Right lobe of liver (tissue), 6 donors: ENCODE data around the gene SCOC. TPM values are rescaled to one million over a fixed set of nuclear protein-coding genes. Genes with fewer than 3 reads are reported as not detected.

Experiments
- ATAC-seq, 4 donors: fragments of 200-7000 bp; cut with Tn5 transposase; one replicate each; pipeline ENCODE4 v1.9.1; 2020; ENCODE audit warnings: mild to moderate bottlenecking in 4 of 4, moderate library complexity in 4 of 4
- DNase-seq, 3 donors: peaks; one replicate each; pipeline ENCODE4 v3.0.0-alpha.2; 2020
- H3K27ac ChIP-seq, 3 donors: fragments of 200-600 bp; one replicate each; pipeline ENCODE4 v1.8.0; 2022
- H3K27me3 ChIP-seq, 2 donors: fragments of 200-600 bp; one replicate each; pipeline ENCODE4 v1.8.0; 2022
- H3K36me3 ChIP-seq, 4 donors: fragments of 200-600 bp; sonication (generic) in 1 of 4; one replicate each; pipeline versions ENCODE4 v1.5.1 to v1.8.0; 2017 to 2022; ENCODE audit warnings: control low read depth in 1 of 4
- H3K4me1 ChIP-seq, 4 donors: fragments of 200-600 bp; sonication (generic) in 1 of 4; one replicate each; pipeline versions ENCODE4 v1.5.1 to v1.8.0; 2017 to 2022; ENCODE audit warnings: control low read depth in 1 of 4
- H3K4me3 ChIP-seq, 3 donors: fragments of 200-600 bp; one replicate each; pipeline ENCODE4 v1.8.0; 2022
- H3K9me3 ChIP-seq, 4 donors: fragments of 200-600 bp; sonication (generic) in 1 of 4; one replicate each; pipeline versions ENCODE4 v1.5.1 to v1.8.0; 2017 to 2022; ENCODE audit warnings: control low read depth in 1 of 4
- POLR2A ChIP-seq: fragments of 450-650 bp; IDR thresholded peaks from one replicate; pipeline ENCODE4 v1.6.1; 2017; ENCODE audit warnings: antibody characterized with exemption, mild to moderate bottlenecking
- WGBS: methylation state at CpG from one replicate; pipeline ENCODE4 v1.1.6; 2018; ENCODE audit warnings: low coverage, low lambda C conversion rate; ENCODE audit not compliant: insufficient coverage; ENCODE audit errors: missing lambda C conversion rate; 5-methylcytosine and 5-hydroxymethylcytosine counted together
- intact Hi-C, 2 donors: fragments of 100-400 bp; cut with DNase I; formaldehyde crosslinking; loops; one replicate each; pipeline versions ENCODE4 v1.11.2 to v1.14.1; 2022
- total RNA-seq, 6 experiments: library from RNA; depleted of rRNA in 2 of 6; stranded (reverse); fragments of >200 nt in 2 of 6; fragmentation: NEBNext Ultra II Directional in 3 of 6; extraction: Animal tissue kit (Norgen Biotek cat#: 25700) in 3 of 6; gene quantifications; one replicate each; pipeline versions ENCODE4 v1.1.0 to v1.2.4, GENCODE V29; 2016 to 2023
- TF ChIP-seq, protein P1 (sequence below), 4 donors: fragments of 200-600 bp in 3 of 4; fragments of 450-650 bp in 1 of 4; IDR thresholded peaks; one replicate each; pipeline versions ENCODE4 v1.5.1 to v1.8.0; 2016 to 2022; ENCODE audit warnings: antibody characterized with exemption in 4 of 4, mild to moderate bottlenecking in 2 of 4
- donor health status: DM: no; HTN: yes; CAD: no.
- donor health status: DM: no; HTN: no; CAD: no.
- donor health status: DM: no; HTN: no; CAD: no.
- donor health status: DM: no; HTN: yes; CAD: no.
- donor health status: DM: no; HTN: yes; CAD: no.

The SCOC gene
- total RNA-seq, 6 experiments from 2014 or later = 23.1 to 39.3 (median 29.3) TPM

DNA sequence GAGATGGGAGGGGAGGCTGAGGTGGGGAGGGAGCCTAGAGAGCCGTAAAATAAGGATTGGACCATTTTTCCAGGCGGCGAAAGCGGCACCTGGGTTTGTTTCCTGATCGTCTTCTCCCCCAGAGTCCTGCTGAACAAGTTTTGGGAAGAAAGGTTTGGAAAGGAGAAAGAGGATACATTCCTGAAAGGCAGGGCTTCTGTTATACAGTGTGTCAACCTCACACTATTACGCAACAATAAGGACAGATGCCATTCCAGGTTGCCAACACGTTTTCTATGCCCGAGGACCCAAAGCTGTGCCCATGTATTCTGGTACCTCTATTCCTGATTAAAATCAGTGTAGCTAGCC is 658 bp downstream of the SCOC start:
- H3K27me3 ChIP-seq = no peaks in the 10 kb centered on the region
- H3K4me1 ChIP-seq = peaks cover 0 to 15% (median 3%) of the 10 kb centered on the region in 4 donors
- peak; percentile 21 to 37 (median 32) for ATAC-seq
- 5% methylated on average over 8 of the region's 8 CpGs for WGBS
- H3K36me3 ChIP-seq = no peaks in the 10 kb centered on the region
- DNase-seq = no peak
- H3K27ac ChIP-seq = peak overlapping the region; percentile 56 to 85 (median 78)
- H3K9me3 ChIP-seq = no peaks in the 10 kb centered on the region
- peak overlapping the region; percentile 88 to 97 (median 93) for H3K4me3 ChIP-seq
- intact Hi-C loops = no loop called here
- TF ChIP-seq POLR2A = no peak
- TF ChIP-seq, protein P1, sequence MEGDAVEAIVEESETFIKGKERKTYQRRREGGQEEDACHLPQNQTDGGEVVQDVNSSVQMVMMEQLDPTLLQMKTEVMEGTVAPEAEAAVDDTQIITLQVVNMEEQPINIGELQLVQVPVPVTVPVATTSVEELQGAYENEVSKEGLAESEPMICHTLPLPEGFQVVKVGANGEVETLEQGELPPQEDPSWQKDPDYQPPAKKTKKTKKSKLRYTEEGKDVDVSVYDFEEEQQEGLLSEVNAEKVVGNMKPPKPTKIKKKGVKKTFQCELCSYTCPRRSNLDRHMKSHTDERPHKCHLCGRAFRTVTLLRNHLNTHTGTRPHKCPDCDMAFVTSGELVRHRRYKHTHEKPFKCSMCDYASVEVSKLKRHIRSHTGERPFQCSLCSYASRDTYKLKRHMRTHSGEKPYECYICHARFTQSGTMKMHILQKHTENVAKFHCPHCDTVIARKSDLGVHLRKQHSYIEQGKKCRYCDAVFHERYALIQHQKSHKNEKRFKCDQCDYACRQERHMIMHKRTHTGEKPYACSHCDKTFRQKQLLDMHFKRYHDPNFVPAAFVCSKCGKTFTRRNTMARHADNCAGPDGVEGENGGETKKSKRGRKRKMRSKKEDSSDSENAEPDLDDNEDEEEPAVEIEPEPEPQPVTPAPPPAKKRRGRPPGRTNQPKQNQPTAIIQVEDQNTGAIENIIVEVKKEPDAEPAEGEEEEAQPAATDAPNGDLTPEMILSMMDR (IDR thresholded peaks at IDR 0.05) = no peak

DNA sequence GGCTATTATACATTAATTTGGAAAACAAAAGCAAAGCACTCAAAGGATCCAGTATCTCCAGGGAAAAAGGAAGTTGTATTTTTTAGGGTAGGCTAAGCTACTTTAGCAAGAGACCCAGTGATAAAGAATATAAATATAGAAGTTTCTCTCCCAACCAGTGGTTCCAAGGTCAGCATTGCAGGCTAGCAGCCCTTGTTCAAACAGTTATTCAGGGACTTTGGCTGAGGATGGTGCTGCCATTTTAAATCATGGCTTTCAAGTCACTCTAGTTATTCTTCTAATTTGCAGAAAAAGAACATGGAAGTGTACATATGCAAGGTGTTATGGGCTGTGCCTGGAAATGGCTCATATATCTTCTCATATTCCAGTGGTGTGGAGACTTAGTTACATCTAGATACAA is 9.3 kb downstream of the SCOC start:
- H3K27me3 ChIP-seq = no peaks in the 10 kb centered on the region
- peaks cover 0 to 7% (median 0%) of the 10 kb centered on the region in 4 donors for H3K36me3 ChIP-seq
- TF ChIP-seq, protein P1 (IDR thresholded peaks at IDR 0.05) = no peak
- no peak for TF ChIP-seq POLR2A
- no peak overlapping the region for H3K4me3 ChIP-seq
- no peaks in the 10 kb centered on the region for H3K9me3 ChIP-seq
- intact Hi-C loops = no loop called here
- DNase-seq (no peak), ATAC-seq (no peak)
- H3K27ac ChIP-seq = no peak overlapping the region
- H3K4me1 ChIP-seq = no peaks in the 10 kb centered on the region

DNA sequence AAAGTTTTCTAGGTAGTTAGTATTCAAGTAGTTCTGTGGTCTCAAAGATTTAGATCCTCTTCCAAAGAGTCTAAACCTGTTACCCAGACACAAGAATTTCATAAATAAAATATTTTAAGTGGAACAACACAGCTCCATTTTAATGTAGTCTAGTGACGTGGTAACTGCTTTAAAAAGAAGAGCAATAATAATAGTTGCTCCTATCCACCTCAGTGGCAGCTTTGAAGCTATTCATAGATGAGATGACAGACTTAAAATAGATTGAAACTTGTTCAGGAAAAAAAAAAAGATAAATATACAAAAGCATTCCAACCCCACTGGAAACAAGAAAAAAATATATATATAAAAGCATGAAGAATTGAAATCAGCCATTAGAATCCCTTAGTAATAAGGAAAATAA is 14.6 kb downstream of the SCOC start:
- DNase-seq = no peak
- Histone ChIP-seq H3K27me3 (no peaks in the 10 kb centered on the region), H3K4me3 (no peak overlapping the region), H3K4me1 (no peaks in the 10 kb centered on the region), H3K9me3 (no peaks in the 10 kb centered on the region), H3K36me3 (no peaks in the 10 kb centered on the region), H3K27ac (no peak overlapping the region)
- ATAC-seq = no peak
- intact Hi-C loops = no loop called here
- TF ChIP-seq, protein P1 (IDR thresholded peaks at IDR 0.05) = no peak
- no peak for TF ChIP-seq POLR2A
- 80% methylated on average over 1 of the region's 1 CpG for WGBS

DNA sequence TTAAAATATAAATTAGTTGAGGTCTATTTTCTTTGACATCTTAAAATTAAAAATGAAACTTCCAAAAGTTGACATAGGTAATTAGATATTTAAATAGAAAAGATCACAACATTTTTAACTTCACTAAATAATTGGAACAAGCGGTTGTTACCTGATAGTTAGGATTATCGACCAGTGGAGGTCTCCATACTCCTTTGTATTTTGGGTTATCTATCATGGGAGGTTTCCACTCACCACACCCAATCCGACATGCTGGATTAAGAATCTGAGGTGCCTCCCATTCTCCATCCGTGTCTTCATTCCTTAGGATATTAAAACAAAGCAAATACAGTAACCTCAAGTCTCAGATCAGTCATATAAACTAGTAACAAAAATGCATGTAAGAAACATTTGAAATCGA is 22.2 kb downstream of the SCOC start:
- DNase-seq (no peak), ATAC-seq (no peak)
- Histone ChIP-seq H3K36me3 (no peaks in the 10 kb centered on the region), H3K4me1 (no peaks in the 10 kb centered on the region), H3K27me3 (peaks cover 0 to 3% of the 10 kb centered on the region in 2 donors), H3K4me3 (no peak overlapping the region), H3K9me3 (no peaks in the 10 kb centered on the region), H3K27ac (no peak overlapping the region)
- TF ChIP-seq POLR2A = no peak
- TF ChIP-seq, protein P1 (IDR thresholded peaks at IDR 0.05) = no peak
- WGBS = 78% methylated on average over 5 of the region's 5 CpGs
- intact Hi-C loops = no loop called here

DNA sequence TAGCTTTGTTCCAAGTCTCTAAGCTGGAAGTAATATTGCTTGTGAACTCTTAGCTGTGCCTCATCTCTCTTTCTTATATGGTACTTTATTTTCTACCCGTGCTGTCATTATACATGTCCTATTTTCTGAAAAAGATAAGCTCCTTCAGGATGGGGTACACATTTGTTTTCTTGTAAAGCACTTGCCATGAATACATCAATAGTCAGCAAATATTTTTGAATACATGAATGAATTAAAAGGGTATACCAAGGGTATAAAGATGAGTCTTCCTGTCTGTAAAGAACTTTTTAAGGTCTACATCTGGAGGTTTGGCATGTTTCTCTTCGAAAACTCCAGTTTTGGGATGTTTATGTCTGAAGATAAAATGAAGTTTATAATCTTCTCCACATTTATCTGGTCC is 26.7 kb downstream of the SCOC start:
- TF ChIP-seq POLR2A = no peak
- TF ChIP-seq, protein P1 (IDR thresholded peaks at IDR 0.05) = no peak
- H3K9me3 ChIP-seq = no peaks in the 10 kb centered on the region
- 65% methylated on average over 2 of the region's 2 CpGs for WGBS
- DNase-seq (no peak), ATAC-seq (no peak)
- intact Hi-C loops = no loop called here
- peaks cover 0 to 3% of the 10 kb centered on the region in 2 donors for H3K27me3 ChIP-seq
- H3K27ac ChIP-seq = no peak overlapping the region
- no peak overlapping the region for H3K4me3 ChIP-seq
- H3K4me1 ChIP-seq = no peaks in the 10 kb centered on the region
- no peaks in the 10 kb centered on the region for H3K36me3 ChIP-seq
